K562 (cell line): Measurements from ENCODE around the gene HOXB4. TPM values are rescaled to one million over a fixed set of nuclear protein-coding genes. Genes with fewer than 3 reads are reported as not detected.
A peak's percentile ranks its signal among the peaks of the same experiment; 100 is the strongest.

ENCODE experiments used
- ARNT ChIP-seq, 2 experiments: fragments of 450-650 bp; IDR thresholded peaks; 2 replicates each; pipeline ENCODE4 v1.6.1; 2016; ENCODE audit warnings: mild to moderate bottlenecking in 1 of 2
- ATF1 ChIP-seq, 2 experiments: fragments of 450-650 bp in 1 of 2; IDR thresholded peaks; 2 replicates each; pipeline ENCODE4 v1.6.1; 2016; ENCODE audit warnings: missing compliant biosample characterization in 1 of 2, missing genetic modification characterization in 1 of 2
- BCOR ChIP-seq: fragments of 450-650 bp; IDR thresholded peaks from 2 replicates; pipeline ENCODE4 v1.6.1; 2016
- CCNT2 ChIP-seq: IDR thresholded peaks from 2 replicates; pipeline ENCODE4 v1.6.1; 2011; ENCODE audit warnings: borderline replicate concordance, low read depth, mild to moderate bottlenecking, moderate library complexity, mixed read lengths, low read length; ENCODE audit not compliant: insufficient read length; ENCODE audit errors: extremely low read depth
- CHD2 ChIP-seq: IDR thresholded peaks from 2 replicates; pipeline ENCODE4 v1.6.1; 2011; ENCODE audit warnings: low read depth, low read length
- EP300 ChIP-seq: IDR thresholded peaks from 2 replicates; pipeline ENCODE4 v1.6.1; 2012; ENCODE audit warnings: low read length, improper control_type of control experiment
- EP400 ChIP-seq: fragments of 450-650 bp; IDR thresholded peaks from 2 replicates; pipeline ENCODE4 v1.6.1; 2017; ENCODE audit warnings: antibody characterized with exemption, mild to moderate bottlenecking, moderate library complexity
- FOSL1 ChIP-seq: fragments of 200-800 bp; sonication (Bioruptor generic); conservative IDR thresholded peaks from 2 replicates; pipeline ENCODE4 v1.6.1; 2016; ENCODE audit warnings: missing genetic modification characterization, missing compliant biosample characterization
- HDAC1 ChIP-seq, 2 experiments: fragments of 450-650 bp; IDR thresholded peaks; 2 replicates each; pipeline ENCODE4 v1.6.1; 2016 to 2017; ENCODE audit warnings: inconsistent platforms in 1 of 2, mild to moderate bottlenecking in 1 of 2, moderate library complexity in 1 of 2
- HDAC6 ChIP-seq: IDR thresholded peaks from 2 replicates; pipeline ENCODE4 v1.6.1; 2012; ENCODE audit warnings: low read depth, mild to moderate bottlenecking, control low read depth, inconsistent platforms, low read length, moderate library complexity
- KLF16 ChIP-seq: IDR thresholded peaks from 2 replicates; pipeline ENCODE4 v1.6.1; 2016; ENCODE audit warnings: antibody characterized with exemption
- NBN ChIP-seq: fragments of 450-650 bp; IDR thresholded peaks from 2 replicates; pipeline ENCODE4 v1.6.1; 2016; ENCODE audit warnings: low read depth, mild to moderate bottlenecking
- NCOR1 ChIP-seq: fragments of 450-650 bp; IDR thresholded peaks from 2 replicates; pipeline ENCODE4 v1.6.1; 2016; ENCODE audit warnings: mild to moderate bottlenecking, moderate library complexity
- NEUROD1 ChIP-seq: fragments of 150-350 bp; IDR thresholded peaks from 2 replicates; pipeline ENCODE4 v1.6.1; 2014; ENCODE audit warnings: borderline replicate concordance, low read length, low read depth; ENCODE audit not compliant: partially characterized antibody
- PHF20 ChIP-seq: fragments of 450-650 bp; IDR thresholded peaks from 2 replicates; pipeline ENCODE4 v1.6.1; 2018; ENCODE audit not compliant: partially characterized antibody
- POLR2A ChIP-seq: fragments of 450-650 bp; conservative IDR thresholded peaks from 2 replicates; pipeline ENCODE4 v1.6.1; 2016
- TBP ChIP-seq: optimal IDR thresholded peaks from 2 replicates; pipeline ENCODE3; 2011; ENCODE audit warnings: low read depth, low read length, improper control_type of control experiment
- TEAD2 ChIP-seq: fragments of 450-650 bp; IDR thresholded peaks from 2 replicates; pipeline ENCODE4 v1.6.1; 2016; ENCODE audit warnings: missing genetic modification characterization, control low read depth, missing compliant biosample characterization
- TRIM24 ChIP-seq, 2 experiments: fragments of 450-650 bp; IDR thresholded peaks; 2 replicates each; pipeline ENCODE4 v1.6.1; 2016
- YY1 ChIP-seq, 3 experiments: IDR thresholded peaks; 2 replicates each; pipeline ENCODE4 v1.6.1; 2011; ENCODE audit warnings: low read length in 2 of 3, mild to moderate bottlenecking in 2 of 3, moderate library complexity in 2 of 3, borderline replicate concordance in 1 of 3, control low read depth in 1 of 3, low read depth in 1 of 3; ENCODE audit not compliant: insufficient read depth in 3 of 3, insufficient replicate concordance in 2 of 3, control insufficient read depth in 1 of 3, insufficient read length in 1 of 3; ENCODE audit errors: extremely low read depth in 1 of 3
- ZBED1 ChIP-seq: IDR thresholded peaks from 2 replicates; pipeline ENCODE4 v1.6.1; 2014
- ZBTB11 ChIP-seq, 3 experiments: fragments of 200-800 bp in 1 of 3; fragments of 250-450 bp in 1 of 3; fragments of 450-650 bp in 1 of 3; sonication (Bioruptor Pico) in 1 of 3; sonication (Bioruptor generic) in 1 of 3; formaldehyde crosslinking in 1 of 3; IDR thresholded peaks; 2 replicates each; pipeline versions ENCODE4 v1.6.1 to v1.8.0; 2016 to 2022; ENCODE audit warnings: mild to moderate bottlenecking in 2 of 3, missing genetic modification characterization in 2 of 3, missing compliant biosample characterization in 1 of 3, moderate library complexity in 1 of 3
- ZNF561 ChIP-seq: fragments of 450-650 bp; formaldehyde crosslinking; conservative IDR thresholded peaks from 2 replicates; pipeline ENCODE4 v1.4.0; 2020; ENCODE audit warnings: mild to moderate bottlenecking, moderate library complexity
- polyA plus RNA-seq, 8 experiments: library from polyadenylated mRNA; depleted of rRNA in 4 of 8; stranded (reverse) in 5 of 8; unstranded in 3 of 8; fragments of >200 nt; fragmentation: Nextera tagmentation in 2 of 8; fragmentation: Illumina TruSeq in 1 of 8; extraction: Ambion mirVana in 2 of 8; extraction: Trizol in 1 of 8; gene quantifications; 2 replicates each; pipeline versions ENCODE4 v1.2.1 to v1.2.3, GENCODE V29; 2011 to 2014; ENCODE audit warnings: inconsistent platforms in 1 of 8, missing spikeins in 1 of 8
- total RNA-seq, 7 experiments: library from RNA; depleted of rRNA in 6 of 7; stranded (reverse); fragments of >200 nt in 6 of 7; fragmentation: Illumina TruSeq in 2 of 7; extraction: Trizol in 2 of 7; gene quantifications; 2 replicates each; pipeline versions ENCODE4 v1.2.1 to v1.2.3, GENCODE V29; 2011 to 2021; ENCODE audit warnings: low replicate concordance in 1 of 7
- TF ChIP-seq, protein P1 (sequence below): fragments of 200-800 bp; sonication (Bioruptor generic); IDR thresholded peaks from 2 replicates; pipeline ENCODE4 v1.6.1; 2017; ENCODE audit warnings: missing genetic modification characterization, missing compliant biosample characterization

Gene HOXB4
- total and polyA plus RNA-seq, 9 of the 15 experiments (the other 6 are each of a cell fraction or from before 2014, with no cell fraction given): 1.6 to 34.9 (median 14.9) TPM

- TF ChIP-seq TEAD2: peak; percentile 21; the same call in 1 of the 2 replicates
- TF ChIP-seq YY1 (IDR thresholded peaks at IDR 0.05; ENCODE audit: borderline replicate concordance in 1 of 3, control insufficient read depth in 1 of 3, extremely low read depth in 1 of 3, insufficient read depth in 3 of 3, insufficient read length in 1 of 3, insufficient replicate concordance in 2 of 3, low read depth in 1 of 3, low read length in 2 of 3): peak in 2 of 3 experiments; percentile 57 to 66
- peak; percentile 97 for TF ChIP-seq NBN
- TF ChIP-seq ATF1 (CRISPR knock-in tag; IDR thresholded peaks at IDR 0.05): no peak
- TF ChIP-seq ATF1 (tag; IDR thresholded peaks at IDR 0.05): peak; percentile 95
- peak; percentile 89 for TF ChIP-seq NEUROD1
- TF ChIP-seq ZBTB11 (CRISPR knock-in tag; IDR thresholded peaks at IDR 0.05): peak in 1 of 3 experiments; percentile 86; a peak in 2 of 6 replicates
- peak; percentile 25 to 71; a peak in 2 of 4 replicates for TF ChIP-seq TRIM24 (IDR thresholded peaks at IDR 0.05)
- TF ChIP-seq FOSL1 (tag): peak; percentile 70
- peak; percentile 96 for TF ChIP-seq EP400
- 0 out of 2 replicates have a peak, but pooled peaks have one; percentile 12 for TF ChIP-seq CHD2
- TF ChIP-seq HDAC6: no peak
- peak; percentile 95 for TF ChIP-seq CCNT2
- peak; percentile 89 for TF ChIP-seq NCOR1
- TF ChIP-seq KLF16: peak; percentile 79
- TF ChIP-seq, protein P1, sequence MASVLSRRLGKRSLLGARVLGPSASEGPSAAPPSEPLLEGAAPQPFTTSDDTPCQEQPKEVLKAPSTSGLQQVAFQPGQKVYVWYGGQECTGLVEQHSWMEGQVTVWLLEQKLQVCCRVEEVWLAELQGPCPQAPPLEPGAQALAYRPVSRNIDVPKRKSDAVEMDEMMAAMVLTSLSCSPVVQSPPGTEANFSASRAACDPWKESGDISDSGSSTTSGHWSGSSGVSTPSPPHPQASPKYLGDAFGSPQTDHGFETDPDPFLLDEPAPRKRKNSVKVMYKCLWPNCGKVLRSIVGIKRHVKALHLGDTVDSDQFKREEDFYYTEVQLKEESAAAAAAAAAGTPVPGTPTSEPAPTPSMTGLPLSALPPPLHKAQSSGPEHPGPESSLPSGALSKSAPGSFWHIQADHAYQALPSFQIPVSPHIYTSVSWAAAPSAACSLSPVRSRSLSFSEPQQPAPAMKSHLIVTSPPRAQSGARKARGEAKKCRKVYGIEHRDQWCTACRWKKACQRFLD: peak; percentile 63; the same call in 1 of the 2 replicates
- peak; percentile 39; the same call in 1 of the 2 replicates for TF ChIP-seq BCOR
- TF ChIP-seq POLR2A: peak; percentile 65
- peak in 1 of 2 experiments; percentile 44; a peak in 1 of 4 replicates for TF ChIP-seq HDAC1 (IDR thresholded peaks at IDR 0.05)
- peak; percentile 90 for TF ChIP-seq EP300
- peak; percentile 68 for TF ChIP-seq TBP
- TF ChIP-seq PHF20: no peak
- TF ChIP-seq ZBED1: peak; percentile 89; the same call in 1 of the 2 replicates
- peak in 1 of 2 experiments; percentile 79; a peak in 2 of 4 replicates for TF ChIP-seq ARNT (IDR thresholded peaks at IDR 0.05)
- no peak for TF ChIP-seq ZNF561
These were observed 48.3 kb upstream of the HOXB4 start, which contains the start of gene HOXB9 (continued) for GRCh38 chr17:48626245-48627117.
